ENCODE data around the gene PPM1M.

Gene PPM1M

DNA sequence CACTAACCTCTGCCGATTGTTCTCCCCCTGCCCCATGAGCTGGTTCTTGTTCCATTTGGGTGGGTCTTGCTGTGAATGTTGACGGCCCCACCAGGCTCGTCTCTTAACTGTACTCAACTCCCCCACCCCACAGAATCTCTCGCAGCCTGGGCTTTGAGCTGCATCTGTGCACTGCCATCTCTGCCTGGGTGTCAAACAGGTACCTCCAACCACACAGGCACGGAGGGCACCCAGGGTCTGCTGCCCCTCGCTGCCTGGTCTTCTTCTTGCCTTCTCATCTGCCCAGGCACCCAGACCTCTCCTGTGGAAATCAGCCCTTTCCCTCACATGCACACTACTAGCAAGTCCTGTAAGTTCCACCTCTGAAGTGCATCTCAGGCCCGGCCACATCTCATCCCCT lies 30.2 kb upstream of the PPM1M start:
- no peak for DNase-seq

- peak; percentile 46 for DNase-seq
These were observed 28.8 kb upstream of the PPM1M start for GRCh38 chr3:52216585-52217408.

- DNase-seq, result no peak
These were observed 28.2 kb upstream of the PPM1M start for GRCh38 chr3:52217409-52217805.

- no peak for DNase-seq
These were observed 27.5 kb upstream of the PPM1M start for GRCh38 chr3:52218026-52218425.

DNA sequence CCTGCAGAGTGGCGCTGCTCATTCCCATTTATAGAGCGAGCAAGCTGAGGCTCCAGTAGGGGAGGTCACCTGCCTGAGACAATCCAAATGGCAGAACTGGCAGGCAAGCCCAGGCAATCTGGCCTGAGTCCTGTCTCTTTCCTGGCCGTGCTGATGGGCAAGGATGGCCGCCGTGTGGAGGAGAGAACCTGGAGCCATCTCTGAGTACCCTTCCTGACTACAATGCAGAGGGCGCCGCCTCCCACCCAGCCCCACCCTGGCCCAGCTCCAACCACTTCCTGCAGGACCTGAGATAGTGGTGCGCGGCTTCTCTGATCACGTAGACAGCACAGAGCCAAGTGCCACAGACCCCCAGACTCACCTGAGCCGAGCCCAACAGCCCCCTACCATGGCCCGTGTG lies 27.1 kb upstream of the PPM1M start:
- DNase-seq, result no peak

GRCh38 chr3:52218937-52219650 lies 26.5 kb upstream of the PPM1M start:
- DNase-seq, result peak; percentile 57

DNA sequence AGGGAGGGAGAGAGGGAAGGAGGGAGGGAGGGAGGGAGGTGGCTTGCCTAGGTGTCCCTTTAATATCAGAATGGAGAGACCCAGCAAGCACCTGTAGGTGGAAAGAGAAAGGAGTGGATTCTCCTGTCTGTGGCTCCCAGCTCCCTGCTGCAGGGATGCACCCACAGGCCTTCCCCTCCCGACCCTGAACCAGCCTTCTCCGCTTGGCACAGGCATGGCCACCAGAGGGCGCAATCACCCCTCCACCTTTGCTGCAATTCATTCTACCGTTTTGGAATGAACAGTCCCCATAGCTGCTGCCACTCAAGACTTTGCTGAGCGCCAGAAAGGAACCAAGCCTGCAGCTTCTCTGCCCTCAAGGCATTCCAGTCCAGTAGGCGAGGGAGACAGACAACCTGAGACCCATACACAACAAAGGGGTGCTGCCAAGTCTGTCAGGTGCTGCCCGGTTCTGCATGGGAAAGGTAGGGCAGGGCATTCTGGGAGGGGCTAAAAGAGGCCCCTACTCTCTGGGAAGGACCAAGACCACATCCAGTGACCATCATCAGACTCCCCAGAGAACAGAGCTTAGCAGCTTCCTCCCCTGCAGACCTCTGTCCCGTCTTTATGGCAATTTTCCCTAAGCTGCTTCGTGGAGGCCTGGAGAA lies 25.1 kb upstream of the PPM1M start:
- DNase-seq, result peak; percentile 63

GRCh38 chr3:52221141-52221562 lies 24.4 kb upstream of the PPM1M start:
- no peak for DNase-seq

GRCh38 chr3:52221563-52222318 lies 23.8 kb upstream of the PPM1M start:
- DNase-seq, result no peak

- DNase-seq, result no peak
These were observed 23.0 kb upstream of the PPM1M start for GRCh38 chr3:52222319-52223221.

GRCh38 chr3:52223449-52224408 lies 21.8 kb upstream of the PPM1M start:
- no peak for DNase-seq

DNA sequence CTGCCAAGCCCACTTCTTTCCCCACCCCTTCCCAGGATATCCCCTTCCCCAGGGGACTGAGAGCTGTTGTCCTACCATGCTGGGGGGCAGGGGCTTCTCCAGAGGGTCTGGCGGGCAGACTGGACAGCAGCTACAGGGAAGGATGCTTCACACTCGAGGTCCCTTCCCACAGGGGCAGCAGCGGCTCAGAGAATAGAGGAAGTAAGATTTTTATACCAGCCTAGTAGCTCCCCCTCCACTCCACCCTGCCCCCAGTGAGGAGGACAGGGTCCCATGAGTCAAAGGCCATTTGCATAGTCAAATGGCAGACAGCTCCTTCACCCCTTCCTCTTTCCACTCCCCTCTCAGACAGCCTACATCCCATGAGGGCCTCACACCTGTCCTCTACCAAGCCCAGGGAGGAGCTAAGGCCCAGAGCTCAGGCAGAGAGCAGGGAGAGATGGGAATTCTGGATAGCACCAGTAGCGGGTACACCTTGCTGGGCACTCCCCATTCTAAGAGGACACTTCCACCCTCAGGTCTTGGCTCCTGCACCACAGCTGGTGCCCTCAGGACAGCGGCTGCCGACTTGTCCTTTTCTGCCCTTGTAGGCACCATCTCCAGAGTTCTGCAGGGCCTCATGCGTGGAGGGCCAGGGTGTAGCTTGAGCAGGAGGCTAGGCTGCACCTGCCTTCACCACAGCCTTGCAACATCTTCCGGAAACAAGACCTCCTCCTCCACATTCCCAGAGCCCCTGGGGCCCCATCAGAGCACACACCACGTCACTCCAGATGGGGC lies 19.9 kb upstream of the PPM1M start, which contains the start of gene TLR9:
Gene TLR9 (minus strand): TSS at position 194 of the 777 bp plus-strand sequence. CDS start 116 bp downstream, at position 78.
- no peak for DNase-seq

DNA sequence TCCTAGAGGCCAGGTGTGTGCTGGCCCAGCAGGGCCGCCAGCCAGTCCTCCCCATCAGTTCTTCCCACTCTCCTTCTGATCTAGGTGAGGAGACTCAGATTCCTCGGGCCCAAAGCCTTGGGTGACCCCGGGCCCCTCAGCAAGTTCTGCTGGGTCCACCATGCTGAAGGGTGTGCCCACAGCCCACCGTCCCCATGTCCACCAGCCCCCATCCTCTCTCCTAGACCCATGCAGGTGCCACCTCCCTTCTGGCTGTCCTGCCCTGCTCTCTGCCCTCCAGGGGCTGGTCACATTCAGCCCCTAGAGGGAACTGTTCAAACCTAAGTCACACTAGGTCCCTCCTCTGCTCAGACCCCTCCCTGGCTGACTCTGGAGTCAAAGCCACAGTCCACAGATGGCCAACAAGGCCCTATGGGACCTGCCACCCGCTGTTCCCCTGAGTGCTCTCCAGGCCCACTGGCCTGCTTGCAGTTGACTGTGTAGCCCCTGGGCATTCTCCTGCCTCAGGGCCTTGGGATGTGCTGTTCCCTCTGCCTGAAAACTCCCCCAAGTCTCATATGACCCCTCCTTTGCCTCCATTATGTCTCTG lies 19.2 kb upstream of the PPM1M start:
- no peak for DNase-seq

GRCh38 chr3:52227117-52227516 lies 18.4 kb upstream of the PPM1M start:
- DNase-seq, result no peak

- DNase-seq, result no peak
These were observed 17.8 kb upstream of the PPM1M start for GRCh38 chr3:52227766-52228165.

DNA sequence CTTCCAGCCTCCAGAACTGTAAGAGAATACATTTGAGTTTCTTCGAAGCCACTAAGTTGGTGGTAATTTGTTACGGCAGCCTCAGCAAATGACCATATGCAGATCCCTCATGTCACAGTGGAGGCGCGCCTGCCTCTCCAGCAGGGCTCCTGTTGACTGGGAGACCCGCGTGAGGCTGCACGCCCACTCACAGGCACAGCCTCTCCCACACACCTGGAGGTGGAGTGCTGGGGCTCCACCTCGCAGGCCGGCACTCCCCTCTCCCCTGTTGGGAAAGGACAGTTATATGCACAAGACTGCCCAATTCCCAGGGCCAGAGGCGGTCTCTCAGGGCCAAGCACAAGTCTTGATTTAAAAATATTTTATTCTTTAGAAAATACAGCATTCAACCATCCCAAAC lies 17.3 kb upstream of the PPM1M start:
- DNase-seq, result no peak

DNA sequence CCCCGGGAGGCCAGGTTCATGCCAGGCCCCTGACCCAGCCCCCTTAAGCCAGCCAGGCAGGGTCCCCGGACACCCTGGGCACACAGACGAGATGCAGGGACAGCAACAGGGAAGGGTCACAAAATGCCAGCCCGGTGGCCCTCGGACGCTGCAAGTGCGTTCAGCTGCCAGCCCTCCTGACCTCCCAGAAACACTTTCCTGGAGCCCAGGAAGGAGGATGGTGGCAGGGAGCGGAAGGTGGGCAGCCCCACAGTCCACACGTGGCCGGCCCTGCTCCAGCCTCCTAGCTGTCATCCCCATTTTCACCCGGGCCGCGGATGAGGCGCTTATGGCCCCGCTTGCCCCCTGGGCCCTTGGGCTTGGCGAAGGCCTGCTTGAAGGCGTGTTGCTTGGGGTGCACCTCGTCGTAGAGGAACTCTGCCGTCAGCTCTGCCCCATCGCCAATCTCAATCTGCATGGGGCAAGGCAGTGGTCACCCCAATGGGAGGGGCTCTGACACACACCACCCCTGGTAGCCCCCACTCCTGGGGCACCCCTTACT lies 16.7 kb upstream of the PPM1M start:
- DNase-seq, result no peak

- no peak for DNase-seq
These were observed 15.9 kb upstream of the PPM1M start for GRCh38 chr3:52229656-52230055.

DNA sequence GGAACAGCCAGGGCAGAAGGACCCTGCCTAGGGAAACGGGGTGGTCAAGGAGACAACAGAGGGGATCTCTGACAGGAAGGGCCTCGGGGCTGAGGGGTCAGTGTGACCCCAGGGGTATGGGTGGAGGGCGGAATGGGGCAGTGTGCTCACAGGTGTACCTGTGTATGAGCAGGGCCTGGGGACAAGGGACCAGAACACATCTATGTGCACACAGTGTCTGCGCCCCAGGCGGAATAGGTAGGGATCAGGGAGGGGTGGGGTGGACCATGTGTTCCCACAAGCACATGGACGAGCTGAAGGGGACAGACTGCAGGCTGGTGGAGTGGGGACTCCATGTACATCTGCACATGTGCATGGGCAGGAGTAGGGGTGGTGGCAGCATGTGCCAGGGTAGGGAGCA lies 15.1 kb upstream of the PPM1M start:
- DNase-seq, result no peak

All from right kidney (tissue), 1 donor.